Measurements from ENCODE around the gene PRKN. TPM values are rescaled to one million over a fixed set of nuclear protein-coding genes. Genes with fewer than 3 reads are reported as not detected.

The PRKN gene
- total and polyA plus RNA-seq, 2 donors (not counting 1 experiment from before 2014, with no cell fraction given) = 0.43 to 4.6 TPM

DNA sequence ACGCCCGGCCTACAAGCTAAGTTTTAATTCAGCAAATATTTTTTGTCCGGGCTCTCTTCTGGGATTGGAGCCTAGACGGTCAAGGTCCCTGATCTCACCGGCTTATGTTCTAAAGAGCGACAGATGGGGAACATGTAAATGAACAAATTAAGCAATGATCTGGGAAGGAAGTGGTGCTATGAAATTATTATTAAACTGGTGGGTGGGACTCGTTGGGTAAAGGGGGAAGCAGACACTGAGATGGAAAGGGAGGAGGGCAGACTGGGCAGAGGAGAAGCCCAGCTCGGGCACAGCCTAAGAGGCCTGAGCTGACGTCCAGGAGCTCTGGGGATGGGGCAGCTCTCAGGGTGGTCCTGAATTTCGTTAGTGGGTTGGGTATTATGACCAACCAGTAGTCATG is 1371.9 kb downstream of the PRKN start:
- Histone ChIP-seq H3K4me3 (replicated peaks in 1 of 4; ENCODE audit: control extremely low read depth in 1 of 4, insufficient read depth in 1 of 4, low read depth in 3 of 4, low read length in 4 of 4) (no peak overlapping the region), H4K20me1 (ENCODE audit: control insufficient read depth, extremely low read depth, insufficient read depth, low read length) (no peaks in the 10 kb centered on the region), H3K4me1 (ENCODE audit: control insufficient read depth, extremely low read depth, insufficient read depth, low read length) (no peaks in the 10 kb centered on the region), H3K36me3 (ENCODE audit: control insufficient read depth, insufficient read depth, low read length) (no peaks in the 10 kb centered on the region), H3K27me3 (ENCODE audit: control insufficient read depth, insufficient read depth, low read length) (no peaks in the 10 kb centered on the region), H3K4me2 (ENCODE audit: extremely low read depth, insufficient read depth, low read length) (no peak overlapping the region), H3K79me2 (ENCODE audit: control insufficient read depth, insufficient read depth, low read length) (no peaks in the 10 kb centered on the region), H3K27ac (ENCODE audit: insufficient read depth, low read length) (no peak overlapping the region), H3K9ac (ENCODE audit: insufficient read depth, low read length) (no peak overlapping the region), H2AFZ (ENCODE audit: low read length) (no peak overlapping the region), H3K9me3 (ENCODE audit: control insufficient read depth, insufficient read depth, low read depth, low read length) (no peaks in the 10 kb centered on the region)
- TF ChIP-seq EZH2 (IDR thresholded peaks at IDR 0.05; ENCODE audit: low read length, missing control alignments) = no peak
- TF ChIP-seq, protein P1, sequence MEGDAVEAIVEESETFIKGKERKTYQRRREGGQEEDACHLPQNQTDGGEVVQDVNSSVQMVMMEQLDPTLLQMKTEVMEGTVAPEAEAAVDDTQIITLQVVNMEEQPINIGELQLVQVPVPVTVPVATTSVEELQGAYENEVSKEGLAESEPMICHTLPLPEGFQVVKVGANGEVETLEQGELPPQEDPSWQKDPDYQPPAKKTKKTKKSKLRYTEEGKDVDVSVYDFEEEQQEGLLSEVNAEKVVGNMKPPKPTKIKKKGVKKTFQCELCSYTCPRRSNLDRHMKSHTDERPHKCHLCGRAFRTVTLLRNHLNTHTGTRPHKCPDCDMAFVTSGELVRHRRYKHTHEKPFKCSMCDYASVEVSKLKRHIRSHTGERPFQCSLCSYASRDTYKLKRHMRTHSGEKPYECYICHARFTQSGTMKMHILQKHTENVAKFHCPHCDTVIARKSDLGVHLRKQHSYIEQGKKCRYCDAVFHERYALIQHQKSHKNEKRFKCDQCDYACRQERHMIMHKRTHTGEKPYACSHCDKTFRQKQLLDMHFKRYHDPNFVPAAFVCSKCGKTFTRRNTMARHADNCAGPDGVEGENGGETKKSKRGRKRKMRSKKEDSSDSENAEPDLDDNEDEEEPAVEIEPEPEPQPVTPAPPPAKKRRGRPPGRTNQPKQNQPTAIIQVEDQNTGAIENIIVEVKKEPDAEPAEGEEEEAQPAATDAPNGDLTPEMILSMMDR (conservative IDR thresholded peaks at IDR 0.05 in 1 of 2, IDR thresholded peaks at IDR 0.05 in 1 of 2; ENCODE audit: low read depth in 1 of 2, low read length in 2 of 2) = no peak
- DNase-seq (ENCODE audit: low read depth in 2 of 2) = no peak

DNA sequence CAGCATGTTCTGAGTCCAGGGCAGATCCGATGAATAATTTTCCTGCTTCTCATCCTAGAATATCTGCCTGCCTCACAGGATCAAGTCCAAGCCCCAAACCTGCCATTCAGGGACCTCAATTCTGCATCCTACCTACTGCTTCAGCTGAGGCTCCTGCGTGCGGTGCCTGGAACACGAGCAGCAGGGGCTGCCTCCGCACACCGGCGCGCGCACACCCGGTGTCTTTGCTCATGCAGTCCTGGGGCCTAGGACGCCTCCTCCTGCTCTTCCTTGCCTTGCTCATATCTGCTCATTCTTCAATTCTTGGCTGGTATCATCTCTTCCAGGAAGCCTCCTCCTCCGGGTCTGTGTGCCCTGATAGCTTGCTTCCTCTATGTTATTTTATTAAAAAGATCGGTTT is 1372.6 kb downstream of the PRKN start:
- no peaks in the 10 kb centered on the region for H3K79me2 ChIP-seq (ENCODE audit: control insufficient read depth, insufficient read depth, low read length)
- no peak overlapping the region for H2AFZ ChIP-seq (ENCODE audit: low read length)
- no peak for TF ChIP-seq EZH2 (IDR thresholded peaks at IDR 0.05; ENCODE audit: low read length, missing control alignments)
- TF ChIP-seq, protein P1 (conservative IDR thresholded peaks at IDR 0.05 in 1 of 2, IDR thresholded peaks at IDR 0.05 in 1 of 2; ENCODE audit: low read depth in 1 of 2, low read length in 2 of 2) = no peak
- H3K4me3 ChIP-seq (replicated peaks in 1 of 4; ENCODE audit: control extremely low read depth in 1 of 4, insufficient read depth in 1 of 4, low read depth in 3 of 4, low read length in 4 of 4) = no peak overlapping the region
- no peak overlapping the region for H3K9ac ChIP-seq (ENCODE audit: insufficient read depth, low read length)
- no peaks in the 10 kb centered on the region for H3K27me3 ChIP-seq (ENCODE audit: control insufficient read depth, insufficient read depth, low read length)
- no peaks in the 10 kb centered on the region for H3K36me3 ChIP-seq (ENCODE audit: control insufficient read depth, insufficient read depth, low read length)
- no peaks in the 10 kb centered on the region for H4K20me1 ChIP-seq (ENCODE audit: control insufficient read depth, extremely low read depth, insufficient read depth, low read length)
- no peak for DNase-seq (ENCODE audit: low read depth in 2 of 2)
- no peaks in the 10 kb centered on the region for H3K4me1 ChIP-seq (ENCODE audit: control insufficient read depth, extremely low read depth, insufficient read depth, low read length)
- H3K4me2 ChIP-seq (ENCODE audit: extremely low read depth, insufficient read depth, low read length) = no peak overlapping the region
- no peak overlapping the region for H3K27ac ChIP-seq (ENCODE audit: insufficient read depth, low read length)
- no peaks in the 10 kb centered on the region for H3K9me3 ChIP-seq (ENCODE audit: control insufficient read depth, insufficient read depth, low read depth, low read length)

DNA sequence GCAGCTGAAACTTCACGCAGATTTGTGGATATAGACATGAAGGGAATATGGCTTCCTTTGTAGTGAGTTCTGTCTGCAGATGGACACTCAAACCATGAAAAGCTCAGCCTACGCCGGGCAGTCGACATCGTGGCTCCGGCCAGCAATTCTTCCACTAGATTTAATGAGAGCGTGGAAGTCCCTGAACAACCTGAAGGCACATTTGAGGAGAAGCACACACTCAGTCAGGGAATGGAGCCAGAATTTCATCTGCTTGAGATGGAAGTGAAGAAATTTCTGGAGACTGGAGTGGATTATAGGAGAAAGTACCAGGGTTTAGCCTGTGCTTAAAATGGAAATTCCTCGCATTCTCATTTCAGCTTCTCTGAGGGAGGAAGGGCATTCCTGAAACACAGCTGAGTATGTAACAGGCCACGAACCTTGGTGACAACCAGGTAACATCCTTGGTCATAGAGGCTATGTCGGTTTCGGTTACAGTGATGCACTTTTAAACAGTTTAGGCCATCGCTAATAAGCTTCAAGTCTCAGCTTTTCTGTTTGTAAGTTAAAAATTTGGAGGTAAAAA is 1373.2 kb downstream of the PRKN start:
- H3K4me1 ChIP-seq (ENCODE audit: control insufficient read depth, extremely low read depth, insufficient read depth, low read length) = no peaks in the 10 kb centered on the region
- H3K4me3 ChIP-seq (replicated peaks in 1 of 4; ENCODE audit: control extremely low read depth in 1 of 4, insufficient read depth in 1 of 4, low read depth in 3 of 4, low read length in 4 of 4) = no peak overlapping the region
- no peaks in the 10 kb centered on the region for H3K79me2 ChIP-seq (ENCODE audit: control insufficient read depth, insufficient read depth, low read length)
- no peak overlapping the region for H3K9ac ChIP-seq (ENCODE audit: insufficient read depth, low read length)
- no peak overlapping the region for H3K4me2 ChIP-seq (ENCODE audit: extremely low read depth, insufficient read depth, low read length)
- no peak overlapping the region for H2AFZ ChIP-seq (ENCODE audit: low read length)
- no peak for DNase-seq (ENCODE audit: low read depth in 2 of 2)
- H3K27me3 ChIP-seq (ENCODE audit: control insufficient read depth, insufficient read depth, low read length) = no peaks in the 10 kb centered on the region
- TF ChIP-seq, protein P1 (conservative IDR thresholded peaks at IDR 0.05 in 1 of 2, IDR thresholded peaks at IDR 0.05 in 1 of 2; ENCODE audit: low read depth in 1 of 2, low read length in 2 of 2) = no peak
- no peak for TF ChIP-seq EZH2 (IDR thresholded peaks at IDR 0.05; ENCODE audit: low read length, missing control alignments)
- H4K20me1 ChIP-seq (ENCODE audit: control insufficient read depth, extremely low read depth, insufficient read depth, low read length) = no peaks in the 10 kb centered on the region
- H3K36me3 ChIP-seq (ENCODE audit: control insufficient read depth, insufficient read depth, low read length) = no peaks in the 10 kb centered on the region
- no peak overlapping the region for H3K27ac ChIP-seq (ENCODE audit: insufficient read depth, low read length)
- no peaks in the 10 kb centered on the region for H3K9me3 ChIP-seq (ENCODE audit: control insufficient read depth, insufficient read depth, low read depth, low read length)

Measured in fibroblast of lung (primary cell).